ENCODE data around the gene IP6K2.

The IP6K2 gene

DNA sequence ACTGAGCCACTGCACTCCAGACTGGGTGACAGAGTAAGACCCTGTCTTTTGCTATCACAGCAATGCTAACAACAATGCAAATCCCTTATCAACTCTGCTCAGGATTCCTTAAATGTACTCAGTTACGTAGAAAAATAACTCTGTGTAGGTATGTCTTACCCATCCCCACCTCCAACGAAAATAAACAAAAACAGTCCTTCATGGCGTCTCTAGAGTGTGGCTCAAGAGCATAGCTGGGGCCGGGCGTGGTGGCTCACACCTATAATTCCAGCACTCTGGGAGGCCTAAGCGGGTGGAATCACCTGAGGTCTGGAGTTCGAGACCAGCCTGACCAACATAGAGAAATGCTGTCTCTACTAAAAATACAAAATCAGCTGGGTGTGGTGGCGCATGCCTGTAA is 18.1 kb downstream of the IP6K2 start:
- no peaks in the 10 kb centered on the region for H3K9me3 ChIP-seq (ENCODE audit: control insufficient read depth, low read length)
- H3K4me3 ChIP-seq (ENCODE audit: low read depth, low read length): no peak overlapping the region
- H3K79me2 ChIP-seq: peaks cover 51% of the 10 kb centered on the region
- no peak overlapping the region for H3K9ac ChIP-seq
- no peak overlapping the region for H3K4me2 ChIP-seq (ENCODE audit: low read length)
- no peaks in the 10 kb centered on the region for H3K36me3 ChIP-seq (ENCODE audit: control insufficient read depth, insufficient read depth, low read length)
- TF ChIP-seq, protein P1, sequence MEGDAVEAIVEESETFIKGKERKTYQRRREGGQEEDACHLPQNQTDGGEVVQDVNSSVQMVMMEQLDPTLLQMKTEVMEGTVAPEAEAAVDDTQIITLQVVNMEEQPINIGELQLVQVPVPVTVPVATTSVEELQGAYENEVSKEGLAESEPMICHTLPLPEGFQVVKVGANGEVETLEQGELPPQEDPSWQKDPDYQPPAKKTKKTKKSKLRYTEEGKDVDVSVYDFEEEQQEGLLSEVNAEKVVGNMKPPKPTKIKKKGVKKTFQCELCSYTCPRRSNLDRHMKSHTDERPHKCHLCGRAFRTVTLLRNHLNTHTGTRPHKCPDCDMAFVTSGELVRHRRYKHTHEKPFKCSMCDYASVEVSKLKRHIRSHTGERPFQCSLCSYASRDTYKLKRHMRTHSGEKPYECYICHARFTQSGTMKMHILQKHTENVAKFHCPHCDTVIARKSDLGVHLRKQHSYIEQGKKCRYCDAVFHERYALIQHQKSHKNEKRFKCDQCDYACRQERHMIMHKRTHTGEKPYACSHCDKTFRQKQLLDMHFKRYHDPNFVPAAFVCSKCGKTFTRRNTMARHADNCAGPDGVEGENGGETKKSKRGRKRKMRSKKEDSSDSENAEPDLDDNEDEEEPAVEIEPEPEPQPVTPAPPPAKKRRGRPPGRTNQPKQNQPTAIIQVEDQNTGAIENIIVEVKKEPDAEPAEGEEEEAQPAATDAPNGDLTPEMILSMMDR (IDR thresholded peaks at IDR 0.05): no peak
- H3K27me3 ChIP-seq (ENCODE audit: control insufficient read depth, insufficient read depth, low read length): no peaks in the 10 kb centered on the region
- no peak overlapping the region for H2AFZ ChIP-seq
- H3K4me1 ChIP-seq: peaks cover 11% of the 10 kb centered on the region
- no peak overlapping the region for H3K27ac ChIP-seq

DNA sequence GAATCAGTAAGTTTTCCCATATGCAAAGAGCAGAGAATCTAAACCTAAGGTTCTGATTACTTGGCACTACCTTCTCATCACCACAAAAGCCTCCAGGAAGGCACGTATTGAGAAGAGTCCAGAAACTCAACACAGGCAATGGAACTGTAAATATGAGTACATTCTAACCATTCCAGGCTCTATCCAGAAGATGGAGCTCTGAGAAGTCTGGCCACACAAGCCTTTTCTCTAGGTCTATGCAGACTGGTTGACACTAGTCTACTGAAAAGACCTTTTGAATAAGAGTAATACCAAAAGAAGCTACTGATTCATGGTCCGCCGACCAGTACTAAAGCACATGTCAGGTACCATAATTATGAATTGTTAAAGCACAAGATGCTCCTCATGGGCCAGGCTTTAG is 19.1 kb downstream of the IP6K2 start:
- Histone ChIP-seq H3K79me2 (peaks cover 54% of the 10 kb centered on the region), H3K9me3 (ENCODE audit: control insufficient read depth, low read length) (no peaks in the 10 kb centered on the region), H3K36me3 (ENCODE audit: control insufficient read depth, insufficient read depth, low read length) (no peaks in the 10 kb centered on the region), H3K27ac (no peak overlapping the region), H3K4me1 (peaks cover 13% of the 10 kb centered on the region), H3K4me2 (ENCODE audit: low read length) (no peak overlapping the region), H3K4me3 (ENCODE audit: low read depth, low read length) (no peak overlapping the region), H3K27me3 (ENCODE audit: control insufficient read depth, insufficient read depth, low read length) (no peaks in the 10 kb centered on the region), H3K9ac (no peak overlapping the region), H2AFZ (no peak overlapping the region)
- TF ChIP-seq, protein P1 (IDR thresholded peaks at IDR 0.05): no peak

DNA sequence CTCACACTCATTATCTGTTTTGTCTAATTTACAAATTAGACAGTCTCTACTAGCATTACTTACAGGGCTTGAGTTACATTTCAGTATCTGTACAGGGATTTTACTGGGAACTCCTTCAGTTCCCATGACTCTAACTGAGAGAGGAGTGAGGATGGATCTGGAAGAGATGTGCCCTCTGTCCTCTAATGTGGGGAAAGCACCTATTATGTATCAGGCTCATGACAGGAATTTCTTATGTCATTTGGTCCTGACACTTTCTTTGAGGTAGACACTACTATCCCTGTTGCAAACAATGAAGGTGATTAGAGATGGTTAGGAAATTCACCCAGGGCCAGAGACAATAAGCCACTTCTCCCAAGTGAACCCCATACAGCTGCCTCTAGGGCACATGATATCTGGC is 20.4 kb downstream of the IP6K2 start:
- H3K4me1 ChIP-seq: peaks cover 13% of the 10 kb centered on the region
- H3K4me2 ChIP-seq (ENCODE audit: low read length): no peak overlapping the region
- TF ChIP-seq, protein P1 (IDR thresholded peaks at IDR 0.05): no peak
- H3K9me3 ChIP-seq (ENCODE audit: control insufficient read depth, low read length): no peaks in the 10 kb centered on the region
- no peaks in the 10 kb centered on the region for H3K36me3 ChIP-seq (ENCODE audit: control insufficient read depth, insufficient read depth, low read length)
- no peak overlapping the region for H2AFZ ChIP-seq
- no peak overlapping the region for H3K9ac ChIP-seq
- no peak overlapping the region for H3K4me3 ChIP-seq (ENCODE audit: low read depth, low read length)
- H3K27me3 ChIP-seq (ENCODE audit: control insufficient read depth, insufficient read depth, low read length): no peaks in the 10 kb centered on the region
- peak overlapping the region; percentile 9 for H3K27ac ChIP-seq
- H3K79me2 ChIP-seq: peaks cover 54% of the 10 kb centered on the region

DNA sequence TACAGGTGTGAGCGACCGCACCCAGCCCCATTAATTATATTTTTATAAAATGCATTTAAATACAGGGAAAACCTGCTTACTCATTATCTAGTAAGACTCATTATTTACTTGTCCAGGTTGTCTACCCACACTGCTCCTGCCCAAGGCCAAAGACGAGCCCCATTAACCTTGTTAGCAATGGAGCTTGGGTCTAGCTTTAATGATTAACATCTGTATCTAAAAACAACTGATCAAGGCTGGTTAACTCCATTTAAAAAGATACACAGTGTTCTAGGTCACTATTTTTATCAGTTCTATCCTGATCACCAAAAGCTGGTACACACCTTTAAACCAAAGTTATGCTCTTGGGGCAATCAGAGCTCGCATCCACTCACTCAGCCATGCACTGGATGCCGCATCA is 20.9 kb downstream of the IP6K2 start:
- Histone ChIP-seq H3K4me1 (peaks cover 13% of the 10 kb centered on the region), H3K27ac (peak overlapping the region; percentile 9)

DNA sequence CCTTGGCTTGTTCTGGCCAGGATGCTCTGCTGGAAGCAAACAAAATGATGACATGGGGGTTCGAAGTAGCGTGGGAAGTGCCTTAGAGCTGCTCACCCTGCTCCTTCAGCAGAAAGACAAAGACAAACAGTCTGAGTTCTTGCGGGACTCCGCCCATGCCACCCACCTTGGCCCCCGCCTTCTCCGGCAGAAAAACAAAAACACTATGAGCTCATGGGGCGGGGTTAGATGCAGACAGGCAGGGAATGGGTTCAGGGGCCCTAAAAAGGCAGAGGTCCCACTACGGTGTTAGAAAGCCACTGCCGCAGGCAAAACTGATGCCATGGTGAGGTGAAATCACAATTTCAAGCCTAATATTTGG is 21.6 kb downstream of the IP6K2 start:
- H3K4me1 ChIP-seq: peaks cover 16% of the 10 kb centered on the region
- no peaks in the 10 kb centered on the region for H3K27me3 ChIP-seq (ENCODE audit: control insufficient read depth, insufficient read depth, low read length)
- TF ChIP-seq, protein P1 (IDR thresholded peaks at IDR 0.05): no peak
- no peaks in the 10 kb centered on the region for H3K36me3 ChIP-seq (ENCODE audit: control insufficient read depth, insufficient read depth, low read length)
- no peak overlapping the region for H3K9ac ChIP-seq
- H3K4me3 ChIP-seq (ENCODE audit: low read depth, low read length): peak overlapping the region; percentile 33
- no peaks in the 10 kb centered on the region for H3K9me3 ChIP-seq (ENCODE audit: control insufficient read depth, low read length)
- H2AFZ ChIP-seq: no peak overlapping the region
- peak overlapping the region; percentile 65 for H3K4me2 ChIP-seq (ENCODE audit: low read length)
- H3K27ac ChIP-seq: peak overlapping the region; percentile 89
- H3K79me2 ChIP-seq: peaks cover 55% of the 10 kb centered on the region

More for the DNA sequence above, 20.9 kb downstream of the IP6K2 start:
- no peaks in the 10 kb centered on the region for H3K36me3 ChIP-seq (ENCODE audit: control insufficient read depth, insufficient read depth, low read length)
- H3K79me2 ChIP-seq: peaks cover 57% of the 10 kb centered on the region
- TF ChIP-seq, protein P1 (IDR thresholded peaks at IDR 0.05): no peak
- H2AFZ ChIP-seq: no peak overlapping the region
- no peak overlapping the region for H3K4me2 ChIP-seq (ENCODE audit: low read length)
- H3K9ac ChIP-seq: no peak overlapping the region
- no peak overlapping the region for H3K4me3 ChIP-seq (ENCODE audit: low read depth, low read length)
- H3K9me3 ChIP-seq (ENCODE audit: control insufficient read depth, low read length): no peaks in the 10 kb centered on the region
- no peaks in the 10 kb centered on the region for H3K27me3 ChIP-seq (ENCODE audit: control insufficient read depth, insufficient read depth, low read length)

Data from parathyroid adenoma (tissue), 2 donors.